ENCODE results near the gene BLVRB. TPM values are rescaled to one million over a fixed set of nuclear protein-coding genes. Genes with fewer than 3 reads are reported as not detected.

BLVRB gene
- polyA plus RNA-seq, 2 of the 4 experiments (the other 2 are of a cell fraction): 202 to 280 TPM

DNA sequence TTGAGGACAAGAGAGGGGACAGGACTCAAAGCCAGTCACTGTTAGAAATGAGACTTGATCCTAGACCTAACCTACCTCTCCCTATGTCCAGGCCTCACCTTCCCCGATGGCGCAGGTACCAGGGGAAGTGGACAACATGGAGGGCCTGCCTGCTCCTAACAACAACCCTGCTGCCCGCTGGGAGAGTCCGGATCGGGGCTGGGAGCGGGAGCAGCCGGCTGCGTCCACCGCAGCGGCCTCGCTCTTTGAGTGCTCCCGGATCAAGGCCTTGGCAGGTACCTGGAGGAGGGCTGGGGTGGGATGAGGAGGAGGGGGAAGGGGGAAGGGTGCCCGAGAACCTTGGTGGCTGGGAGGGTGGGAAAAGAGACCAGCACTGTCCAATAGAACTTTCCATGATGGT is 7.0 kb upstream of the BLVRB start (continued):
- TF ChIP-seq, protein P1, sequence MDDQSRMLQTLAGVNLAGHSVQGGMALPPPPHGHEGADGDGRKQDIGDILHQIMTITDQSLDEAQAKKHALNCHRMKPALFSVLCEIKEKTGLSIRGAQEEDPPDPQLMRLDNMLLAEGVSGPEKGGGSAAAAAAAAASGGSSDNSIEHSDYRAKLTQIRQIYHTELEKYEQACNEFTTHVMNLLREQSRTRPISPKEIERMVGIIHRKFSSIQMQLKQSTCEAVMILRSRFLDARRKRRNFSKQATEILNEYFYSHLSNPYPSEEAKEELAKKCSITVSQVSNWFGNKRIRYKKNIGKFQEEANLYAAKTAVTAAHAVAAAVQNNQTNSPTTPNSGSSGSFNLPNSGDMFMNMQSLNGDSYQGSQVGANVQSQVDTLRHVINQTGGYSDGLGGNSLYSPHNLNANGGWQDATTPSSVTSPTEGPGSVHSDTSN (IDR thresholded peaks at IDR 0.05): no peak
- TF ChIP-seq JUN (IDR thresholded peaks at IDR 0.05) (no peak), EHMT2 (IDR thresholded peaks at IDR 0.05; ENCODE audit: low read depth) (no peak), JUNB (IDR thresholded peaks at IDR 0.05) (no peak)

DNA sequence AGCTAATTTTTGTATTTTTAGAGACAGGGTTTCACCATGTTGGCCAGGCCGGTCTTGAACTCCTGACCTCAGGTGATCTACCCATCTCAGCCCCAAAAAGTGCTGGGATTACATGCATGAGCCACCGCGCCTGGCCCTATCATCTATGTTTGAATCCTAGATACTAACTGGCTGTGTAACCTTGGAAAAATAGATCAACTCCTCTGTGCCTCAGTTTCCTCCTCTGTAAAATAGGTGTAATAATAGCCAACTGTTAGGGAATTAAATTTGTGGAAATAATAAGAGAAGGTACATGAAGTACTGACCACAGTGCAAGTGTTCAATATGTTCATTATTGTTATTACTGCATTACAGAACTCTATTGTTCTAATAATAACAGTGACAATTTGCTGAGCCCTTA is 5.6 kb upstream of the BLVRB start:
- Histone ChIP-seq H3K4me3 (no peak overlapping the region), H3K27ac (no peak overlapping the region), H3K4me1 (peaks cover 8% of the 10 kb centered on the region), H3K4me2 (no peak overlapping the region), H3K9me3 (no peaks in the 10 kb centered on the region)
- CTCF ChIA-PET: interaction anchor here (0.7 to 46.6 kb wide), 2 partner anchors 48 to 159 kb away, joined by 3 to 950 read pairs; partner anchors contain the start of genes PRX and SERTAD1
- TF ChIP-seq JUNB (IDR thresholded peaks at IDR 0.05): no peak
- no peak for TF ChIP-seq TFCP2L1 (CRISPR knock-in tag; IDR thresholded peaks at IDR 0.05)
- TF ChIP-seq, protein P2, sequence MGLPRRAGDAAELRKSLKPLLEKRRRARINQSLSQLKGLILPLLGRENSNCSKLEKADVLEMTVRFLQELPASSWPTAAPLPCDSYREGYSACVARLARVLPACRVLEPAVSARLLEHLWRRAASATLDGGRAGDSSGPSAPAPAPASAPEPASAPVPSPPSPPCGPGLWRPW (IDR thresholded peaks at IDR 0.05): no peak
- no peak for TF ChIP-seq BHLHE40 (IDR thresholded peaks at IDR 0.05; ENCODE audit: low read depth, low read length)
- no peak for TF ChIP-seq KDM5A (IDR thresholded peaks at IDR 0.05)
- TF ChIP-seq ESRRA (IDR thresholded peaks at IDR 0.05; ENCODE audit: borderline replicate concordance, low read length): no peak
- TF ChIP-seq, protein P3, sequence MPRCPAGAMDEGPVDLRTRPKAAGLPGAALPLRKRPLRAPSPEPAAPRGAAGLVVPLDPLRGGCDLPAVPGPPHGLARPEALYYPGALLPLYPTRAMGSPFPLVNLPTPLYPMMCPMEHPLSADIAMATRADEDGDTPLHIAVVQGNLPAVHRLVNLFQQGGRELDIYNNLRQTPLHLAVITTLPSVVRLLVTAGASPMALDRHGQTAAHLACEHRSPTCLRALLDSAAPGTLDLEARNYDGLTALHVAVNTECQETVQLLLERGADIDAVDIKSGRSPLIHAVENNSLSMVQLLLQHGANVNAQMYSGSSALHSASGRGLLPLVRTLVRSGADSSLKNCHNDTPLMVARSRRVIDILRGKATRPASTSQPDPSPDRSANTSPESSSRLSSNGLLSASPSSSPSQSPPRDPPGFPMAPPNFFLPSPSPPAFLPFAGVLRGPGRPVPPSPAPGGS (IDR thresholded peaks at IDR 0.05): no peak
- TF ChIP-seq, protein P4, sequence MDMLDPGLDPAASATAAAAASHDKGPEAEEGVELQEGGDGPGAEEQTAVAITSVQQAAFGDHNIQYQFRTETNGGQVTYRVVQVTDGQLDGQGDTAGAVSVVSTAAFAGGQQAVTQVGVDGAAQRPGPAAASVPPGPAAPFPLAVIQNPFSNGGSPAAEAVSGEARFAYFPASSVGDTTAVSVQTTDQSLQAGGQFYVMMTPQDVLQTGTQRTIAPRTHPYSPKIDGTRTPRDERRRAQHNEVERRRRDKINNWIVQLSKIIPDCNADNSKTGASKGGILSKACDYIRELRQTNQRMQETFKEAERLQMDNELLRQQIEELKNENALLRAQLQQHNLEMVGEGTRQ (IDR thresholded peaks at IDR 0.05): no peak
- no peak for TF ChIP-seq ZSCAN20 (CRISPR knock-in tag; IDR thresholded peaks at IDR 0.05)
- ATAC-seq: no peak
- peak; percentile 51 for FAIRE-seq
- no peak for DNase-seq (ENCODE audit: low read depth in 1 of 2, low spot score in 1 of 2)
- WGBS (ENCODE audit: missing lambda C conversion rate): 95% methylated on average over 3 of the region's 3 CpGs
- POLR2A ChIA-PET: no interaction called here

DNA sequence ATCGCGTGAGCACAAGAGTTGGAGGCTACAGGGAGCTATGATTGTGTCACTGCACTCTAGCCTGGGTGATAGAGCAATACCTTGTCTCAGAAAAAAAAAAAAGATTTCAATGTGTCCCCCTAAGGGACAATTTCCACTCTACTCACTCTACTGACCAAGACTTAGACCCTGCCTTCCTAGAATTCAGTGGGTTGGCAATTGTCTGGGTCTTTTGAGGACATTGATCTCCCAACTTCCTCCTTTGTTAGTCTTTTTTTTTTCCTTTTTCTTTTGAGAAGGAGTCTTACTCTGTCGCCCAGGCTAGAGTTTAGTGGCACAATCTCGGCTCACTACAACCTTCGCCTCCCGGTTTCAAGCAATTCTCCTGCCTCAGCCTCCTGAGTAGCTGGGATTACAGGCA is 3.5 kb upstream of the BLVRB start:
- no peaks in the 10 kb centered on the region for H3K9me3 ChIP-seq
- H3K4me3 ChIP-seq: no peak overlapping the region
- WGBS (ENCODE audit: missing lambda C conversion rate): 91% methylated on average over 6 of the region's 6 CpGs
- ChIA-PET POLR2A (no interaction called here), CTCF (interaction anchor here (0.7 to 46.6 kb wide), 11 partner anchors 16 to 201 kb away, joined by 3 to 950 read pairs (median 5); partner anchors contain the start of genes LTBP4, PRX and SERTAD1)
- FAIRE-seq (no peak), DNase-seq (ENCODE audit: low read depth in 1 of 2, low spot score in 1 of 2) (no peak), ATAC-seq (no peak)
- no peak overlapping the region for H3K27ac ChIP-seq
- no peak overlapping the region for H3K4me2 ChIP-seq
- H3K4me1 ChIP-seq: peaks cover 18% of the 10 kb centered on the region
- TF ChIP-seq, protein P5, sequence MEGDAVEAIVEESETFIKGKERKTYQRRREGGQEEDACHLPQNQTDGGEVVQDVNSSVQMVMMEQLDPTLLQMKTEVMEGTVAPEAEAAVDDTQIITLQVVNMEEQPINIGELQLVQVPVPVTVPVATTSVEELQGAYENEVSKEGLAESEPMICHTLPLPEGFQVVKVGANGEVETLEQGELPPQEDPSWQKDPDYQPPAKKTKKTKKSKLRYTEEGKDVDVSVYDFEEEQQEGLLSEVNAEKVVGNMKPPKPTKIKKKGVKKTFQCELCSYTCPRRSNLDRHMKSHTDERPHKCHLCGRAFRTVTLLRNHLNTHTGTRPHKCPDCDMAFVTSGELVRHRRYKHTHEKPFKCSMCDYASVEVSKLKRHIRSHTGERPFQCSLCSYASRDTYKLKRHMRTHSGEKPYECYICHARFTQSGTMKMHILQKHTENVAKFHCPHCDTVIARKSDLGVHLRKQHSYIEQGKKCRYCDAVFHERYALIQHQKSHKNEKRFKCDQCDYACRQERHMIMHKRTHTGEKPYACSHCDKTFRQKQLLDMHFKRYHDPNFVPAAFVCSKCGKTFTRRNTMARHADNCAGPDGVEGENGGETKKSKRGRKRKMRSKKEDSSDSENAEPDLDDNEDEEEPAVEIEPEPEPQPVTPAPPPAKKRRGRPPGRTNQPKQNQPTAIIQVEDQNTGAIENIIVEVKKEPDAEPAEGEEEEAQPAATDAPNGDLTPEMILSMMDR (IDR thresholded peaks at IDR 0.05): no peak
- TF ChIP-seq CHD4 (IDR thresholded peaks at IDR 0.05; ENCODE audit: borderline replicate concordance) (no peak), CBX2 (IDR thresholded peaks at IDR 0.05; ENCODE audit: borderline replicate concordance, low read depth) (no peak), TFCP2L1 (CRISPR knock-in tag; IDR thresholded peaks at IDR 0.05) (no peak), EP300 (IDR thresholded peaks at IDR 0.05) (no peak), ZNF302 (CRISPR knock-in tag; IDR thresholded peaks at IDR 0.05) (no peak), KDM5A (IDR thresholded peaks at IDR 0.05) (no peak), HEYL (CRISPR knock-in tag; IDR thresholded peaks at IDR 0.05) (no peak), RNF2 (IDR thresholded peaks at IDR 0.05; ENCODE audit: borderline replicate concordance, low read depth) (no peak)
- TF ChIP-seq, protein P6, sequence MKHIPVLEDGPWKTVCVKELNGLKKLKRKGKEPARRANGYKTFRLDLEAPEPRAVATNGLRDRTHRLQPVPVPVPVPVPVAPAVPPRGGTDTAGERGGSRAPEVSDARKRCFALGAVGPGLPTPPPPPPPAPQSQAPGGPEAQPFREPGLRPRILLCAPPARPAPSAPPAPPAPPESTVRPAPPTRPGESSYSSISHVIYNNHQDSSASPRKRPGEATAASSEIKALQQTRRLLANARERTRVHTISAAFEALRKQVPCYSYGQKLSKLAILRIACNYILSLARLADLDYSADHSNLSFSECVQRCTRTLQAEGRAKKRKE (CRISPR knock-in tag; IDR thresholded peaks at IDR 0.05; ENCODE audit: low read depth): no peak
- TF ChIP-seq, protein P2 (IDR thresholded peaks at IDR 0.05): no peak
- TF ChIP-seq, protein P1 (IDR thresholded peaks at IDR 0.05): no peak

All from A549 (cell line).